HG02970 (cell line): ENCODE data around the gene BCAS3.

Experiments used
- ATAC-seq: cut with Tn5 transposase; IDR thresholded peaks from one replicate; pipeline ENCODE4 v1.9.1; 2021; ENCODE audit warnings: mild to moderate bottlenecking, moderate library complexity, moderate number of reproducible peaks; ENCODE audit not compliant: unreplicated experiment, low FRiP score

BCAS3 gene

DNA sequence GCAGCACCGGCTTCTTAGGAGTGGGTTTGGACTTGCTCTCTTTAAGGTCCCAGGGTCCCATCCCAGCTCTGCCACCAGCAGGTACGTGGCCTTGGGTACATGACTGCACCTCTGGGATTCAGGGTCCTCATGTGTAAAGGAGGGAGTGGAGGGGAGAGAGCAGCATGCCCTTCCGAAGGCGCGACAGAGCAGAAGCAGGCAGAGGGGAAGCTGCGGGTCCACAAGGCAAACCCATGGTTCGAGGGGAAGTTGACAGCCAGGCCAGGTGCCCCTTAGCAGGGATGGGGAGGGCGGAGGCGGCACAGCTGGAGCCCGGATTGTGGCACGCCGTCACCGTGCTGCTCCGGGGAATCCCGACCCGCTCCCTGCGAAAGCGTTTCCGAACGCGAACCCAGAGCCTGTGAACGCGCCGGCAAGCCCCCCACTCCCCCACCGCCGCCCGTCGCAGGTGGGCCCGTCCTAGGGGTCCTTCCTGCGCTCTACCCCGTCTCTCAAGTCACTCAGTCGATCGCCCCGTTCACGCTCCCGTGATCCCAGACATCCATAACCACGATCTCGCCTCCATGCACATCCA lies 717.8 kb downstream of the BCAS3 start:
- no peak for ATAC-seq

DNA sequence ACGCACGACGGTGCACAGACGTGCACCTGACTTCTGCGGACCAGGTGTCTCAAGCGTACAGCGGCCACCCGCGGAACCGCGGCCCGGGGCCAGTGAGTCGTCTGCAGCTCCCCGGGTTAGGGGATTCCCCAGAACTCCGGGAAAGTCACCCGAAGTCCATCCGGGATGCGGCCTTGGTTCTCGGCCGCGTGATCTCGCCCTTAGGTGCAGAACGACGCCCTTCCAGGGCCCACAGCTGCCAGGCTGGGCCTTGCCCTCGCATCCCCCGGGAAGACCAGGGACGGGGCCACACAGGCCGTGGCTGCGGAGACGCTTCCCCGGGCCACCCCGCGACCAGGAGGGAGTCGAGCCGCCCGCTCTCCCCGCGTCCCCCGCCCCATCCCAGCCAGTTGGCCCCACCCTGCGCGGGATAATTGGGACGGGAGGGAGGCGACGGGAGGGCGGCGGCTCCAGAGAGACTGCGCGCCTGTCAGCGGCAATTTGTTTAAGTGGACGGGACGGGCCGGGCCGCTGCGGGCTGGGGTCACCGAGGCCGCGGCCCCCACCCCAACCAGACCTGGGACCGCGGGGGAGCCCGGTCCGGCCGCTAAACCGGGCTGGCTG lies 718.4 kb downstream of the BCAS3 start:
- ATAC-seq, result no peak

DNA sequence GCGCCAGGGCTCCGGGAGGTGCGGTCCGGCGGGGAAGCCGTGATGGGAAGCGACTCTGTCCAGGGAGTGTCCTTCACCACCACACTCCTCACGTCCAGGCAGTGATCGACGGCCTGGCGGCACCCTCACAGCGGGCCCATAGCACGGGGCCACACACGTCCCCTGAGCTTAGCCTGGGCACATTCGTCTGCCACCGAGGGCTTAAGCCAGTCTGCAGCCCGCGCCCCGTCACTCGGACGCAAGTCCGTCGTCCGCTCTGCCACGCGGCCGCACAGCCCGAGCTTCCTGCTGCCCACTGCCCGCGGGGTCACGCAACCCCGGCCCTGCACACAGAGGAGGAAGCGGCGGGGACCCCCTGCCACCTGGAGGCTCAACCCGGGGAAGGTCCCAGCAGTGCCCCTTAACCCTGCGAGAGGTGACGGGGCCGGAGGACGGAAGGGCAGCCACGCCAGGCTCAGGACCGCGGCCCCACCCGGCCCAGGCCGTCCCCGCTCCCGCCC lies 719.0 kb downstream of the BCAS3 start:
- no peak for ATAC-seq

DNA sequence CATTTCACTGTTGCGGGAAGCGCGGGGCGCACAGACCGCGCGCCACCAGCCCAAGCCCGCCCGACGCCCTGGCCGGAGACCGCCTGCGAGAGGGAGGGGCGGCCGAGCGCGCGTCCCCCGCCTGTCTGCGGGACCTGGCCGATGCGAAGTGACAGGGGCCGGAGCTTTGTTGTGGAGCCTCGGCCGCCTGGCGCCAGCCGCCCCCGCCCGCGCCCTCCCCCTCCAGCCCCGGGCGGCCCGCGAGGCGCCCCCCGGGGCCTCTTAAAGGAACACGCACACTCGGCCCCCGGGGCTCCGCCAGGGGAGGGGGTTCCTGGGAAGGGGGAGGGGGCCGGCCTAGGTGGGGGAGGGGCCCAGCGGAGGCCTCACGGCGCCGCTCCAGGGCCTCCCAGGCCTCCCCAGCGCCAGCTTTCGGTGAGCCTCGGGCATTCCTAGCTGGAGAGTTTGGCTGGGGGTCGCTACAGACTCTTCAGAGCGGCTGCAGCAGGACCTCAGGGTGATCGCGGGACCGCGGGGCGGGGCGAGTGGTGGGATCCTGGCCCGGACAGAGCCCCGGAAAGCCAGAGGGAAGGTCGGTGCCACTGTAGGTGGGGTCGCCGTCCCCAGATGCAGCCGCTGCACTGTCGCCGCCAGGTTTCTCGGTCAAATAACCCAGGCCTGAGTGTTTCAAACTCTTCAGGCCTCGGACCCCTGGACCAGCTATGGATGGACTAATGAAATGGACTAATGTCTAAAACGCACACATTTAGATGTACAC lies 719.6 kb downstream of the BCAS3 start:
- ATAC-seq, result no peak

DNA sequence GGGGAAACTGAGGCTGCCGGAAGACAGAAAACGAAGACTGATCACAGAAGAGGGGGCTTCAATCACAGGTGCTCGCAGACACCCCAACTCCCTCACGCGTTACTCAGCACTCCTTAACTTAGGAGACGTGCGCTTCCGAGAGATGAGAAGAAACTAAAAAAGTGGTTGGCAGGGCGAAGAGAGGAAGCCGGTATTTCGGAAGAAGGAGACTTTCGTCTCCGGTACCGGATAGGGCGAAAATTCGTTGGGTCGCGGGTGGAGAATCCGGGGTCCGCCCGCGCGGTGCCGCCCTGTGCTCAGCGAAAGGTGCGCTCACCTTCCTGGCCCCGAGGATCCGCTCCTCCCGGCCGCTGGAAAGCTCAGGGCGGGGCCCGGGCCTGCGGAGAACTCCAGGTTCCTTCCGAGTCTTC lies 721.1 kb downstream of the BCAS3 start:
- no peak for ATAC-seq

DNA sequence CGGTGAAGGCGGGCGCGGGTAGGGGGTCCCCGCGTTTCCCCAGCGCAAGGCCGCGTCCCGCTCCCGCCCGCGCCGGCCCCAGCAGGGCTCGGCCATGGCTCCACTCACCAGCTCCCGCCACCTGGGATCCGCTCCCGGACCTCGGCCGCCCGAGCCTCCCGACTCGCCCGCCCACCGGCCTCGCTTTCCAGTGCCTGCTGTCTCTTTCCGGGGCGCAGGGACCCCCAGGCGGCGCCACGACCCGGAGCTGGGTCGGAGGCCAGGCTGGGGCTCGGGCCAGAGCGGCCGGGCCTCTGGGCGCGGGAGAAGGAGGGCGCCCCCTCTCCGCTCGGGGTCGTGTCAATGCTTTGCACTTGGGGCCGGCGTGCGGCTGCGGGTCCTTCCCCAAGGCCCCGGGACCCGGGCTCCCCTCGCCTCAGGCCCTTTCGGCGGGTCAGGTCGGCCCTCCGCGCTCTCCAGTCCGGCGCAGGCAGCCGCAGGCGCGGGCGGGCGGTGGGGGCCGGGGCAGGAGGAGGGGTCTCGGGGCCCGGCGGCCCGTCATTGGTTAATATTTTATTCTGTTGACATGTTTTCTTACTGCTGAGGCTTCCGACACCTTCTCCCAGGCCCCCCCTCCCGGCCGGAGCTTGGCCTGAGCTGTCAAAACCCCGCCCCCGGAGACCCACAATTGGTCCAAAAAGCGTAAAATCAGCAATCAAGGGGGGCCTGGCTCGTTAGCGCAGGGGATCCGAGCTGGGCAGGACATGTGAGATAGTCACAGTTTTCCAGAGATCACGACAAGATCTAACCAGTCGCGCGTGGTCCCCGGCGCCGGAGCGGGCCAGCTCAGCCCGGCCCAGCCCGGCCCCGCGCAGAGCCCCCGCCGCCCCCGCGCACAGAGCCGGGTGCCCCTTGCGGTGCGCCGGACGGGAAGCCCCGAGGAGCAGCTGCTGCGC lies 721.7 kb downstream of the BCAS3 start, which contains the start of gene TBX2:
TBX2 (plus strand) TSS at position 713 of the 935 bp plus-strand sequence. CDS start 334 bp downstream, outside the sequence.
- ATAC-seq, result no peak

DNA sequence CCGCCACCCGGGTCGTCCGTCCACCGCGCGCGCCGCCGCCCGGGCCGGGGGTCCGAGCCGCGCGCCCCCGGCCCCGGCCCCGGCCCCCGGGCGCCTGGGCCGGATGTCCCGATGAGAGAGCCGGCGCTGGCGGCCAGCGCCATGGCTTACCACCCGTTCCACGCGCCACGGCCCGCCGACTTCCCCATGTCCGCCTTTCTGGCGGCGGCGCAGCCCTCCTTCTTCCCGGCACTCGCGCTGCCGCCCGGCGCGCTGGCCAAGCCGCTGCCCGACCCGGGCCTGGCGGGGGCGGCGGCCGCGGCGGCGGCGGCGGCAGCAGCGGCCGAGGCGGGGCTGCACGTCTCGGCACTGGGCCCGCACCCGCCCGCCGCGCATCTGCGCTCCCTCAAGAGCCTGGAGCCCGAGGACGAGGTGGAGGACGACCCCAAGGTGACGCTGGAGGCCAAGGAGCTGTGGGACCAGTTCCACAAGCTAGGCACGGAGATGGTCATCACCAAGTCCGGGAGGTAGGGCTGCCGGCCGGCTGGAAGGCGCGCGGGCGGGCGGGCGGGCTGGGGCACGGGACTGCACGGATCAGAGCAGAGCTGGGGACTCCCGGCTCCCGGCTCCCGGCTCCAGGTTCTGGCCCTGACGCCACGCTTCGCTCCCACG lies 722.5 kb downstream of the BCAS3 start:
- ATAC-seq, result no peak

DNA sequence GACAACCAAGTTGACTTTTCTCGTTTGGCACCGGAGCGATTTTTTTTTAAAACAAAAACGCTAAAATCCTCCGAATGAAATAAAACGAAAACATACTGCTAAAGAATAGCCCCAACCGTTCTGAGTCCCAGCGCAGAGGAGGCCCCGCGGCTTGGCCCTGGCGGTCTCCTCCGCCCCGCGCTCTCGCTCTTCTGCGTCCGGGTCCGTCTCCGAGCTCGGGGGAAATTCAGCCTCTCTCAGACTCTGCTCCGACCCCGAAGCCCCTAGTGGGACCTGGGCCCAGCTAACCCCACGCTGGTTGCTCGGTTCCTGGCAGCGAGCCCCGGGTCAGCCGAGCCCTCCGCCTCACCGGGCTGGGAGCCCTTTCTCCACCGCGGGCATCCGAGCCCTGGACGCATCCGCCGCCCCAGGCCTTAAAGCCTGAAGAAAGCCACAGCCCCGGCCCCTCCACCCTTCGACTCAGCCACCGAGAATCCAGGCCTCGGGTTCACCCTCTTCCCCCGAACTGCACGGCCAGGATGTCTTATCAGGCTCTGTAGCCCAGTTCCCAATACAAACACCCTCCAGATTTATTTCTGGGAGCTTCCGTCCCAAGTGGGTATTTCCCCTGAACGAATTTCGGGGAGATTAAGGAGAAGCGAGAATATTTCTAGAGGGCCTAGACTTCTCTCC lies 723.2 kb downstream of the BCAS3 start:
- ATAC-seq, result no peak

DNA sequence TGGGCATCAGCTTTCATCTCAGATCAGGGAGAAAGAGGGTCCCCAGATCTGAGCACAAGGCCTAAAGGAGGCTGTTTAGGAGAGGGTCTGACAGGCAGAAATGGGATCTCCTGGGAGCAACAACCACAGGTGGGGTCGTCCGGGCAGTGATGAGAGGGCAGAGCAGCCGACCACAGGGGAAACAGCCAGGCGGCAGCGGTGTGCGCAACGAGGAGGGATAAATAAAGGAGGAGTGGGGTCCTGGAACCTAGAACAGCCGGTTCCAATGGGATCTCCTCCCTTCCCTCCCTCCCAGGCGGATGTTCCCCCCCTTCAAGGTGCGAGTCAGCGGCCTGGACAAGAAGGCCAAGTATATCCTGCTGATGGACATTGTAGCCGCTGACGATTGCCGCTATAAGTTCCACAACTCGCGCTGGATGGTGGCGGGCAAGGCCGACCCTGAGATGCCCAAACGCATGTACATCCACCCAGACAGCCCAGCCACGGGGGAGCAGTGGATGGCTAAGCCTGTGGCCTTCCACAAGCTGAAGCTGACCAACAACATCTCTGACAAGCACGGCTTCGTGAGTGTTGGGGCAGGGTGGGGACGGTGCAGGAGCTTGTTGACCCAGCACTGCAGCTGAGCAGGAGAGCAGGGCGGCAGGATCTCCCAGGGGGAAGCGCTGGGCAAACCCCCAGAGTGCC lies 723.9 kb downstream of the BCAS3 start:
- ATAC-seq, result no peak

DNA sequence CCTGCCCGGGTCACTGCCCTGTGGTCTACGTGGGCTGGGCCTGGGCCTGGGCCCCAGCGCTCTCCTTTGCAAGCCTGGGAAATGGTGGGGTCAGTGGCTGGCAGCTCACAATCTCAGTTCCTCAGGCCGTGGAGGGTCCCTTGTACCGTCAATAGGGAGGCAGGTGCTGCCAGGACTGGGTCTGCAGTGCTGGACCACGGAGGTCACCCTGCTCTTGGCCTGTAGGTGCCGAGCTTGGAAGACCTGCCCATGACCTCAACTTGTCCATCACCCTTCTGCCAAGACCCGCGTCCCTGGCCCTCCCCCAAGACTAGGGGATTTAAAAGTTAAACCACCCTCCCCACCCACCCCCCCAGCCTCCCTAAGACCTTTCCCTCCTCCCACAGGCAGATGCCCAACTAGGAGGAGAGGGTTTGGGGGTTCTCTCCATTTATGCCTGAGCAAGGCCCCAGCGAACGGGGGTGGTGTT lies 724.5 kb downstream of the BCAS3 start:
- no peak for ATAC-seq

DNA sequence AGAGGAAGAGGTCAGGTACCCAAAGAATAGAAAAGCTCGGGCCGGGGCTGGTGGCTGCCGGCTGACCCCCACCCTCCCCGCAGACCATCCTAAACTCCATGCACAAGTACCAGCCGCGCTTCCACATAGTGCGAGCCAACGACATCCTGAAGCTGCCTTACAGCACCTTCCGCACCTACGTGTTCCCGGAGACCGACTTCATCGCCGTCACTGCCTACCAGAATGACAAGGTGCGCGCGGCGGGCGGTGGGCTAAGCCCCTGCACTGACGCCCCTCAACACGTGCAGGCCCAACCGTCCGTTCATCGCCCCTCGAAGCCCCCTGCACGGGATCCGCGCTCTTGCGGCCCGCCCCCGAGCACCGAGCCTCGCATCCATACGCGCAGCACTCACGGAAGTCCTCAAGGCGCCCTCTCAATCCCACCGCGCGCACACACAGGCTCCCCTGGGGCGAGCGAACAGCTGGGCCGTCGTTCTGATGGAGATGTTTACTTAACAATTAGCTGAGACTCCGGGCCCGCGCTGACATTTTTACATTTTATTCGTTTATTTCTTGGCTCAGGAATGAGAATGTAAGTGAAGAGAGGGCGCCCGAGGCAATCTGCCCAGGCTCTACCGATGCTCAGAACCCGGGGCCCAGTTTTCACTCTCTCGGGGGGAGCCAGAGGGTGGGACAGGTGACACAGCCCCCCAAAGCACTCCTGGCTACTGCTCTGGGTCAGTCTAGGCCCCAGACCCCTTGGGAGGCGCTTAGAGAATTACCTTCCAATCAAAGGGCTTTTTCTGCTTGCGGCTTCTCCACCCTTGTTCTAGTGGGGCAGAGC lies 725.5 kb downstream of the BCAS3 start:
- ATAC-seq, result no peak

DNA sequence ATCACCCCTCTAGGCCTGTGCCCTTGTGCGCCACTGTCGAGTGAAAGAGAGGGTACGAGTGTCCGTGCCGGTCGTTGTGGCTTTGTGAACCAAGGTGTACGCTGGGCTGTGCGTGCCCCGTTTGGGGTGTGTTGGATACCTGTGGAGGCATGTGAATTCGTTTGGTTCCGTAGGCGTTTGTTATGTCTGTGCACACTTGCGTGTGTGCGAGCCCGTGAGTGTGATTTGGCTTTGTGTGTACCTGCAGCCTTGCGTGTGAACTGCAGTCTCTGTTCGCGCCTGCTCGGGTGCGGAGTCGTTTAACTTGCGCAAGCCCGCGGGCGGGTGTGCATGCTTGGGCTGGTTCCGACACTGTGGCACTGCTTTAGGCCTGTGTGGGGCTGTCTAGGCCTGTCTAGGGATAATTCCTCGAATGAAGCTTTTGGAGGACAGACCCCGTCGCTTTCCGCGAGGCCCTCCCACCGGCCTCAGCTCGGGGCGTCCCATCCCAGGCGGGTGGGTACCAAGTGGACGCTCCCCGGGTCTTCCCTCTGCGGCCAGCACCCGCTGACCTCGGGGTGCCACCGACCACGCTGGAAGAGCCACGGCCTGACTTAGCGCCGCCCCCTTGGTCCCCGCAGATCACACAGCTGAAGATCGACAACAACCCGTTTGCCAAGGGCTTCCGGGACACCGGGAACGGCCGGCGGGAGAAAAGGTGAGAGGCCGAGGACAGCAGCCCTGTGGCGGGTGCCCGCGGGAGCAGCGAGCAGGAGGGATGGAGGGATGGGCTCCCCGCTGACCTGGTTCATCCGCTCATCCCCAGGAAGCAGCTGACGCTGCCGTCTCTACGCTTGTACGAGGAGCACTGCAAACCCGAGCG lies 726.4 kb downstream of the BCAS3 start:
- no peak for ATAC-seq

DNA sequence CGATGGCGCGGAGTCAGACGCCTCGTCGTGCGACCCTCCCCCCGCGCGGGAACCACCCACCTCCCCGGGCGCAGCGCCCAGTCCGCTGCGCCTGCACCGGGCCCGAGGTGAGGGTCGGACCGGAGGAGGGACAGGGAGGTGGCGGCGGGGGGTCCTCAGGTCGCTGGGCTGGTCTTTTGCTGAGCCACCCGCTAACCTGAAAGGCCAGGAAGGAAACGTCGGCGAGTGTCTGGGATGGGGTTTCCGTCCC lies 726.9 kb downstream of the BCAS3 start:
- no peak for ATAC-seq

DNA sequence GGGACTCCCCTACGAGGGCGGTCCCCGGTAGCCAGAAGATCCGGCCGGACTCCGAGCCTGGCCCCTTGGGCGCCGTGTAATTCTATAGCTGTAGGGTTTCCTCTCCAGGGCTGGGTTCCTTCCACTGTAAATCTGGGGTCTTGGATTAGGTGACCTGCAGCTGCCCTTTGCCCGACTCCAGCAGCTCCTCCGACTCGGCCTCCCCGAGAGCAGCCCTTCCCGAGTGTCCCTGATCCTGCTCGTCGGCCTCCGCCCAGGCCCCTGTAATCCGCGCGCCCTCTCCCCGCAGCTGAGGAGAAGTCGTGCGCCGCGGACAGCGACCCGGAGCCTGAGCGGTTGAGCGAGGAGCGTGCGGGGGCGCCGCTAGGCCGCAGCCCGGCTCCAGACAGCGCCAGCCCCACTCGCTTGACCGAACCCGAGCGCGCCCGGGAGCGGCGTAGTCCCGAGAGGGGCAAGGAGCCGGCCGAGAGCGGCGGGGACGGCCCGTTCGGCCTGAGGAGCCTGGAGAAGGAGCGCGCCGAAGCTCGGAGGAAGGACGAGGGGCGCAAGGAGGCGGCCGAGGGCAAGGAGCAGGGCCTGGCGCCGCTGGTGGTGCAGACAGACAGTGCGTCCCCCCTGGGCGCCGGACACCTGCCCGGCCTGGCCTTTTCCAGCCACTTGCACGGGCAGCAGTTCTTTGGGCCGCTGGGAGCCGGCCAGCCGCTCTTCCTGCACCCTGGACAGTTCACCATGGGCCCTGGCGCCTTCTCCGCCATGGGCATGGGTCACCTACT lies 727.4 kb downstream of the BCAS3 start:
- no peak for ATAC-seq

DNA sequence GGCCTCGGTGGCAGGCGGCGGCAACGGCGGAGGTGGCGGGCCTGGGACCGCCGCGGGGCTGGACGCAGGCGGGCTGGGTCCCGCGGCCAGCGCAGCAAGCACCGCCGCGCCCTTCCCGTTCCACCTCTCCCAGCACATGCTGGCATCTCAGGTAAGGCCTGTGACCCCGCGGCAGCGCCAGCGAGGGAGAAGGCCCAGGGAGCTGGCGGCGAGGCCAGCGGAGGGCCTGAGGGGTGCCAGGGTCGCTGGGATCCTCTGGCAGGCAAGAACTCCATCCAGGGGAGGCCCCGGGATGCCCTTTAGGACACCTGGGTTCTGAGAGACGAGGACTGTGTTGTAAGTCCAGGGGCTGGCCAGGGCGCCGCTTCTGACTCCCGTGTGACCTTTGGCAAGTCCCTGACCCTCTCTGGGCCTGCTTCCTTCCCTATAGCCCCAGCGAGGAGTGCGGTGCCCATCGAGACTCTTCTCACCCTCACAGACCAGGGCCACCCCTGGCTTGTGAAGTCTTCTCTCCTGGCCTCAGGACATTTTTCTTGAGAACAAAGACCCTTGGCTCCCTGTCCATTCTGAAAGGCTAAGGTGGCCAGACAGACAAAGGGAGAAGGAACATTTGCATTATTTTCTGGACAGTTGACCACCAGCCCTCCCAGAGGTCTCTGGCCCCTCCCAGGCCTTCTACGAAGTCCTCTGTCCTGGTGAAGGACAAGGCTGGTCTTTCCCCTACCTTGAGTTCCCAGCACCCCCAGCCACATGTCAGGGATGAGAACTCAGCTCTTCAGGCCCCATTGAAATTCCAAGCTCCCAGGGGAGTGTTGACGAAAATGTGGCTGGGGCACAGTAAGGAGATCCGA lies 728.3 kb downstream of the BCAS3 start:
- ATAC-seq, result no peak

DNA sequence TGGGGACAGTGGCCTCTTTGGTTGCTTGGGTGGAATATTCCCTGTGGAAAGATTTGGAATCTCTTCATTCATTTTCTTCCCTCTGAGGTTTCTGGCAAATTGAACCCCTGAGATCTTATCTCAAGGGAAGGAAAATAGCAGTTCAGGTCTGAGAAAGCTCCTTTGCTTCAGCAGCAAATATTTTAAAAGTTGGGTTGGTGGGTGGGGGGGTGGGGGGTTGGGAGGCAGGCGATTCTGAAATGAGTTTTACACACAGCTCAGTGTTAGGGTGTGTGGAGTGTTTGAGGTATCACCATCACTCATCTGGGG lies 728.8 kb downstream of the BCAS3 start:
- ATAC-seq, result no peak
